GM21717 (cell line): Measurements from ENCODE around the gene LCMT2.

Experiments
- ATAC-seq: cut with Tn5 transposase; IDR thresholded peaks from one replicate; pipeline ENCODE4 v1.9.1; 2021; ENCODE audit warnings: mild to moderate bottlenecking, moderate library complexity; ENCODE audit not compliant: unreplicated experiment

LCMT2 gene

GRCh38 chr15:43276563-43277200 is 53.7 kb downstream of the LCMT2 start:
- ATAC-seq, result no peak

- ATAC-seq, result no peak
These were observed 54.4 kb downstream of the LCMT2 start for GRCh38 chr15:43275740-43276562.

GRCh38 chr15:43274136-43274535 is 56.2 kb downstream of the LCMT2 start:
- no peak for ATAC-seq
